ENCODE data around the gene MAP7D2.

DNA sequence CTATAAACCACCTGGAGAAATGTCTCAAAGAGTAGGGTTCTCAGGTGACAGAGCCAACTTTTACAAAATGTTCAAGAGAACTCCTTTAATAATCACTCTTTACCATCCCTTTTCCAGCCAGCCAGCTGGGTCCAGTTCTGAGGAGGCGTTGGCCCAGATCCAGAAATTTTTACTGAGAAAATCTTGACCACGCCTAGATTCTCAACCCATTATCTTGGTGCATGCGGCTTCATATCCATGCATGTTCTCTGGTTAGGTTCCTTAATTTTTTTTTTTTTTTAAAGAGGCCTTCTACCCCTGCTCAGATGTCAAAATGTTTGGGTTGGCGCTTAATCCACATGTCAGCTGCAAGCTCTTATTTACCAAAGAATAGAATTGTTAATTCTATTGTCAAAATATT, 12.0 kb upstream of the MAP7D2 start:
- no peak for TF ChIP-seq ZNF560 (tag by site-specific recombination; IDR thresholded peaks at IDR 0.05; ENCODE audit: borderline replicate concordance)
- TF ChIP-seq, protein P1, sequence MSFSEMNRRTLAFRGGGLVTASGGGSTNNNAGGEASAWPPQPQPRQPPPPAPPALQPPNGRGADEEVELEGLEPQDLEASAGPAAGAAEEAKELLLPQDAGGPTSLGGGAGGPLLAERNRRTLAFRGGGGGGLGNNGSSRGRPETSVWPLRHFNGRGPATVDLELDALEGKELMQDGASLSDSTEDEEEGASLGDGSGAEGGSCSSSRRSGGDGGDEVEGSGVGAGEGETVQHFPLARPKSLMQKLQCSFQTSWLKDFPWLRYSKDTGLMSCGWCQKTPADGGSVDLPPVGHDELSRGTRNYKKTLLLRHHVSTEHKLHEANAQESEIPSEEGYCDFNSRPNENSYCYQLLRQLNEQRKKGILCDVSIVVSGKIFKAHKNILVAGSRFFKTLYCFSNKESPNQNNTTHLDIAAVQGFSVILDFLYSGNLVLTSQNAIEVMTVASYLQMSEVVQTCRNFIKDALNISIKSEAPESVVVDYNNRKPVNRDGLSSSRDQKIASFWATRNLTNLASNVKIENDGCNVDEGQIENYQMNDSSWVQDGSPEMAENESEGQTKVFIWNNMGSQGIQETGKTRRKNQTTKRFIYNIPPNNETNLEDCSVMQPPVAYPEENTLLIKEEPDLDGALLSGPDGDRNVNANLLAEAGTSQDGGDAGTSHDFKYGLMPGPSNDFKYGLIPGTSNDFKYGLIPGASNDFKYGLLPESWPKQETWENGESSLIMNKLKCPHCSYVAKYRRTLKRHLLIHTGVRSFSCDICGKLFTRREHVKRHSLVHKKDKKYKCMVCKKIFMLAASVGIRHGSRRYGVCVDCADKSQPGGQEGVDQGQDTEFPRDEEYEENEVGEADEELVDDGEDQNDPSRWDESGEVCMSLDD (tag by site-specific recombination; IDR thresholded peaks at IDR 0.05): no peak
- TF ChIP-seq ZNF571 (tag by site-specific recombination; IDR thresholded peaks at IDR 0.05): no peak
- TF ChIP-seq, protein P2, sequence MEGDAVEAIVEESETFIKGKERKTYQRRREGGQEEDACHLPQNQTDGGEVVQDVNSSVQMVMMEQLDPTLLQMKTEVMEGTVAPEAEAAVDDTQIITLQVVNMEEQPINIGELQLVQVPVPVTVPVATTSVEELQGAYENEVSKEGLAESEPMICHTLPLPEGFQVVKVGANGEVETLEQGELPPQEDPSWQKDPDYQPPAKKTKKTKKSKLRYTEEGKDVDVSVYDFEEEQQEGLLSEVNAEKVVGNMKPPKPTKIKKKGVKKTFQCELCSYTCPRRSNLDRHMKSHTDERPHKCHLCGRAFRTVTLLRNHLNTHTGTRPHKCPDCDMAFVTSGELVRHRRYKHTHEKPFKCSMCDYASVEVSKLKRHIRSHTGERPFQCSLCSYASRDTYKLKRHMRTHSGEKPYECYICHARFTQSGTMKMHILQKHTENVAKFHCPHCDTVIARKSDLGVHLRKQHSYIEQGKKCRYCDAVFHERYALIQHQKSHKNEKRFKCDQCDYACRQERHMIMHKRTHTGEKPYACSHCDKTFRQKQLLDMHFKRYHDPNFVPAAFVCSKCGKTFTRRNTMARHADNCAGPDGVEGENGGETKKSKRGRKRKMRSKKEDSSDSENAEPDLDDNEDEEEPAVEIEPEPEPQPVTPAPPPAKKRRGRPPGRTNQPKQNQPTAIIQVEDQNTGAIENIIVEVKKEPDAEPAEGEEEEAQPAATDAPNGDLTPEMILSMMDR (tag by site-specific recombination; IDR thresholded peaks at IDR 0.05): no peak
- TF ChIP-seq ZNF596 (tag by site-specific recombination; IDR thresholded peaks at IDR 0.05): no peak
- TF ChIP-seq WT1 (tag by site-specific recombination; IDR thresholded peaks at IDR 0.05): no peak
- TF ChIP-seq ZNF239 (tag by site-specific recombination; IDR thresholded peaks at IDR 0.05): no peak
- TF ChIP-seq ZNF132 (tag by site-specific recombination; IDR thresholded peaks at IDR 0.05; ENCODE audit: borderline replicate concordance): no peak
